GM18526 (cell line): Measurements from ENCODE around the gene KIZ.
A peak's percentile ranks its signal among the peaks of the same experiment; 100 is the strongest.

Experiments
- POLR2A ChIP-seq: IDR thresholded peaks from 3 replicates; pipeline ENCODE4 v1.6.1; 2011; ENCODE audit not compliant: insufficient read length; ENCODE audit errors: extremely low read depth

KIZ gene, protein sequence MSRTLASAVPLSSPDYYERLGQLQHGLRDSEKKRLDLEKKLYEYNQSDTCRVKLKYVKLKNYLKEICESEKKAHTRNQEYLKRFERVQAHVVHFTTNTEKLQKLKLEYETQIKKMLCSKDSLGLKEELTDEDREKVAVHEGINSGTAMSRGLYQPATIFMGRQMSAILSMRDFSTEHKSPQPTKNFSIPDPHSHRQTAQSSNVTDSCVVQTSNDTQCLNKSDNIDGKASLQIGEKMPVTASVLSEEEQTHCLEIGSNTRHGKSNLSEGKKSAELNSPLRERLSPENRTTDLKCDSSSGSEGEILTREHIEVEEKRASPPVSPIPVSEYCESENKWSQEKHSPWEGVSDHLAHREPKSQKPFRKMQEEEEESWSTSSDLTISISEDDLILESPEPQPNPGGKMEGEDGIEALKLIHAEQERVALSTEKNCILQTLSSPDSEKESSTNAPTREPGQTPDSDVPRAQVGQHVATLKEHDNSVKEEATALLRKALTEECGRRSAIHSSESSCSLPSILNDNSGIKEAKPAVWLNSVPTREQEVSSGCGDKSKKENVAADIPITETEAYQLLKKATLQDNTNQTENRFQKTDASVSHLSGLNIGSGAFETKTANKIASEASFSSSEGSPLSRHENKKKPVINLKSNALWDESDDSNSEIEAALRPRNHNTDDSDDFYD

DNA sequence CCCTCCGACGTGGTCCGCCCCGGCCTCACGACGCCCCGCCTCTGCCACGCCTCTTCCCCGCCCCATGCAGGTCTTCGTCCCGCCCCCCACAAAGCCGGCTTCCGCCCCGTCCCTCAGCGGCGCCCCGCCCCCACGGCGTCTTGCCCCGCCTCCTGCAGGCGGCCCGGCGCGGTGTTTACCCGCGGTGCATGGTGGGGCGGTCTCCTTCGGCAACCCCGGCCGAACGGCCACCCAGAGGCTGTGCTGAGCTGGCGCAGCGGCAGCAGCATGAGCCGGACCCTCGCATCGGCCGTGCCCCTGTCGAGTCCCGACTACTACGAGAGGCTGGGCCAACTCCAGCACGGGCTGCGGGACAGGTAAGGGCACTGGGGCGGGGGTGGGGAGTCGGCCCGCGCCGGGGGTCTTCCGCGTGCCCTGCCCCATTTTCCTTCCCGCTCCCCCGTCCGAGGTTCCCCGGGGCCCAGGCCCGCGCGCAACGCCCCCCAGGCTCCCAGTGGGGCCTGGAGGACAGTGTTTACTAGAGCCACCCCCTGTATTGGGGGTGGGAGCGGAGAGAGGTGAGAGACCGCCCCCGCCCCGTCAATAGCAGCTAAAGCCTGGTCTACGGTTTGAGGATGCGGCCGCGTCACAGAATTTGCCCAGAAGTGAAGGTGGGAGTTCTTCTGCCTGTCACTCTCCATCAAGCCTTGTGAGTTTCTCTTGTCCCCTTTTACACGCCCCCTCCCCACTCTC is at the start of gene KIZ:
Gene KIZ (plus strand): TSS at position 234 of the 732 bp plus-strand sequence. CDS start 34 bp downstream, at position 268.
- peak; percentile 89 for TF ChIP-seq POLR2A

DNA sequence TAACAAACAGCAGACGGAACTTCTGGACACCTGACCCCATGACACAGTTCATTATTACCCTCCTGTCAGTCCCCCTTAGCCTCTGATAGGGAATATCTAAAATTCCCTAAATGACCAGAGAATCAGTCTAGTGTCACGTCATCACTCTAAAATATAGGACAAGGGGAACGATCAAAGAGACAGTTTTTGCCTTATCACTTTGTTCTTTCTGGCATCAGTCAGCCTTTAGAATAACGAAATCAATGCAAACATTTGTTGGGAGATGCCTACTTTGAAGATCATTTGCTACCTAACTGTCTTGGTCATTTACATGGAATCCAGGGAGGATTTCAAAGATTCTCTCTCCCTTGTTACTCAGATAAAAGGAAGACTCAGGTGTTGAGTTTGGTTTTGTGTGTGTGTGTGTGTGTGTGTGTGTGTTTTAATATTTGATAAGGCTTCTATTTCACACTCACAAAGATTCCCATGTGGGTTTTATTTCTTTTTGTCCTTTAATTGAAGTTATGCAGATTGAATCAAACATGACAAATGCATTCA is 48.0 kb upstream of the KIZ start:
- no peak for TF ChIP-seq POLR2A

DNA sequence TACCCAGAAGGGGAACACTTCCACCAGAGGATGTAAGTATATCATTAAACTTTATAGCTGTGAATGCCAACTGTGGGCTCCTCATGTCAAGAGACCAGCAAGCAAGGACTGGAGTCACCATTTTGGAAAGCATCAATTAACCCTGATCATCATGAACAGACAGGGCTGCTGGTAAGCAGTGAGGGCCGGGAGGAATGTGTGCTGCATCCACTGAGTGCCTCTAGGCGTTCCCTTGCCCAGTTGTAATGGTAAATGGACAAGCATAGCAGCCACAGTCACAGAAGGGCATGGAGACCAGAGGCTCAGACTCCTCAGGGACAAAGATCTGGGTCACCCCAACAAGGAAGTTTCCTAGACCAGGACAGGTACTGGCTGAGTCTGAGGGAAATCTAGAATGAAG is 43.3 kb upstream of the KIZ start:
- no peak for TF ChIP-seq POLR2A

DNA sequence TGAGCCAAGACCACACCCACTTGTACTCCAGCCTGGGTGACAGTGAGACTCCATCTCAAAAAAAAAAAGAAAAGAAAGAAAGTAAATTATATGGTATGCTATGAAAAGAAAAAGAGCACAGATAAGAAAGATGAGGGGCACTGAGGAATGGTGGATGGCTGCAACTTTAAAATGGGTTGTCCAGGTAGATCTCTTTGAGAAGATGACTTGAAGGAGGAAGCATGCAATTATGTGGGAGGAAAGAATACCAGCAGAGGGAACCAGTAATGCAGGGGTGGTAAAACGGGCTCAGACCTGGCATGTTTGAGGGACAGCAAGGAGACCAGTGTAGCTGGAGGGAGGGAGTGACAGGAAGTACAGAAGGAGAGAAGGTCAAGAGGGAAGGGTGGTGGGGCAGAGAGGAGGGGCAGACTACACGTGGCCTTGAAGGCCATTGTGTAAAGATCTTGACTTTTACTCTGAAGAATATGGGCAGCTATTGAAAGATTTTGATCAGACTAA is 42.0 kb upstream of the KIZ start:
- TF ChIP-seq POLR2A: no peak

DNA sequence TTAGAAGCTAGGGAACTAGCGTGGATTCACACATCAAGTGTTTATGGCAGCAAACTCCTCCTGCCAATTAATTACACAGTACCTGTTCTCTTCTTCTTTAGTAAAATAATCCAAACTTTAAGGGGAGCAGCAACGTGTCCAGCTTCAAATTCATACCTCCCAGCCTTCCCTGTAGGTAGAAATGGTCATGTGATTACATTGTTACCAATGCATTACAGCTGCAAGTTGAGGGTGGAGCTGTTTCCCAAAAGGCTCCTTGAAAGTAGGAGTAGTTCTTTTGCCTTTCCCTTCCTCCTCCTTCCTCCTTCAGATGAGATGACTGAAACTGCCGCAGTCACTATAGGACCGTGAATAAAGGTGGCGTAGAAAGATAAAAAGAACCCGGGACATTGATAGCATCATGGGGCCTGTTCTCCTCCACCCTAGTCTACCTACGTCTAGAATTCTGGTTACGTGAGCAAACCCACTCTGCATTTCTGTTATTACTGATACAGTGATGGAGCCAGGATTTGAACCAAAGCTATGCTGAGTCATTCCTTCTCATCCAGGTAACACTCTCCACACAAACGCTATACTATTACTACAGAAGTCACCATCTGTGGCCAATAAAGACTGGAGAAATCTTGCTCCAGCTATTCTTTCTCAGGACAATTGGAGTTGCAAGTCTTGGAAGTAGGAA is 37.9 kb upstream of the KIZ start:
- TF ChIP-seq POLR2A: no peak

DNA sequence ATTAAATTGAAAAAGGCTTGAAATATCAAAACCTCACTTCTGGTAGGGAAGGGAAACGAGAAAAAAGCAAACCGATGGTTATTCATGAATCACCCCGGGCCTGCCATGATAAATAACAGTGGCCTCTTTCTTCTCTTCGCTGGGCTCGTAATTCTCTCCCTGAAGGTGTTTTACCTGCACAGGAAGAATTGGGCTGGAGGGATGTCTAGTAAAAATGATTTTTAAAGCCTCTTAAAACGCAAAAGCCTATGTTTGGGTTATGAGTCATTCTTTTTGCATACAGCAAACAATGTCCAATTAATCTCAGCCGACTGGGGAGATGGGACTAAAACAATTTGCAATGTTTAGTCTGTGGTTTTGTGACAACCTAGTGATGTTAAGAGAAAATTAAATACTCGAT is 36.5 kb upstream of the KIZ start:
- TF ChIP-seq POLR2A: no peak

DNA sequence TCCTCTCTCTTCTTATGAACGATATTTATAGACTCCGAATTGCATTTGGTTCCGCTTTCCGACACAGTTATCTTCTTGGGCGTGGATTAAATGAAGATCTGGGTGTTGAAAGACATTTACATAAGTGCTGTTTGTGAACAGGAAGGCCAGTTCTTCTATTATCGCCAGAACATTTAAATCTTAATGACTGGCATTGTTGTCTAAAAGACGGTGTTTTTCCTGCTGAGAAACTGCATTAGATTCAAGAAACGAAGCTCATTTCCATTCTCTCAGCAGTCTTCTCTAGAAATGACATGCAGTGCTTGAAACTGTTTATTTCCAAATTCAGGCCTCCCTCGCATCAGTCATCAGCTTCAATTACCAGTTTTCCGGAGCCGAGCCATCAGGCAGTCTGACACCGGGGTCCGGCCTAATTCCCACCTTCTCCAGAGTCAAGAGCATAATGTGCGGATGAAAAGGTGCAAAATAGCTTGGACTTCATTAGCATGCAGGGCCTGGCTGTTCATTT is 35.7 kb upstream of the KIZ start:
- TF ChIP-seq POLR2A: no peak

DNA sequence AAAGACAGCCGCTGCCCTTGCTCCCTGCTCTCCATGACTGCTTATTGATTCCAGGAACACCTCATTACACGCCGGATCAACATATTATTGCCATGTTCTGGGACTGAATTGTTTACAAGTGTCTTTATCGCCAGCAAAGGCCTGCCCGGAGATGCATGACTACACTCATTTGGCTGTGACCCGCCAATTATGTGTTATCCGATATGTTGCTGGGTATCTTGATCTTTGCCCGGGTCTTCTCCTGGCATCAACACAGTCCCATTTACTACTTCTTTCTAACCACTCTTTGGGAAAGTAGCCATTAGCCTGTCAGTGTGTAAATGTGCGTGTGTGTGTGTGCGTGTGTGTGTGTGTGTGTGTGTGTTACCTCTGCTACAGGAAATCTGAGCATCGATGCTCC is 35.2 kb upstream of the KIZ start:
- no peak for TF ChIP-seq POLR2A

DNA sequence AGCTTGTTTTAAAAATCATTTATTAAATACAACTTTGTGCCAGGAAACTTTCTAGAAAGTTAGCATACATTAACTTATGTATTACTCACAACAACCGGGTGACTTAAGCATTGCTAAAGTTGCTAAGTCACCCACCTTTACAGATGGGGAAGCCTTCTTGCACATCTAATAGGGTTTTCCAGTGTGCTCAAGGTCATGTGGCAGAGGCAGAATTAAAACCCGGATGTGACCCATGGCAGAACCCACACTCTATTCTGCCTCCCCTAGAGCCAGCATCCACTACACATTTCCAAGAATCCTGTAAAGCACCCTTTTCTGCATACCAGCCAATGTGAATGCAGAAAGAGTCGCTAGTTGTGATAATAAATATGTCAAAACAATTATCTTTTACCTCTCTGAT is 33.1 kb upstream of the KIZ start:
- TF ChIP-seq POLR2A: no peak

DNA sequence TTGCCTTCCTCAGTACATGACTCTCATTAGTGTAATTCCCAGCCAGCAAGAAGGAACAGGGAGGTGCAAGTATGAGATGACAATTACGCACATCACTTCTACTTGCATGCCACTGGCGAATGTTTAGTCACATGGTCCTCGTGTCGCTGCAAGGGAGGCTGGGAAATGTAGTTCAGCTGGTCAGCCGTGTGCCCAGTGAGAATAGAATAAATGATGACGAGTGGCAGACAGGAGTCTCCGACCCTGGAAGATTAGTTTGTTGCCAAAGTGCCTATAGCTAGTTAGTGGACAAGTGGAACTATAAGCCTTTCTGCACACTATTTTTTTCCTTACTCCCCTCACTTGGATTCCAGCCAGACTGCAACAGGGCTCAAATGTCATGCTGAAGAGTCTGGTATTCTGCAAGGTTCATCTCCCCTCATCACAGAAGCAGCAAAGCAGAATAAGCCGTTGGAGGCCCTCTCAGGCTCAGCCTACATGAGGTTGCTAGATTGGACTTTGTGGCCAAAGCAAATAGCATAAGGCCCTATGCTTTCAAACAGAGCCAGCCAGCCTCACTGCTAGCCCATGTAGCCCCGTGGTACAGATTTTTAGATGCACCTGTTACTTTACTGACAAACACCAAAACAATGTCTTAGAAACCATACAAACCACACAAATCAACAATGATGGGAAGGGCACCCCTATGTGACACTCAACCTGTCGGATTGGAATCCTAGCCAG is 29.4 kb upstream of the KIZ start:
- no peak for TF ChIP-seq POLR2A

DNA sequence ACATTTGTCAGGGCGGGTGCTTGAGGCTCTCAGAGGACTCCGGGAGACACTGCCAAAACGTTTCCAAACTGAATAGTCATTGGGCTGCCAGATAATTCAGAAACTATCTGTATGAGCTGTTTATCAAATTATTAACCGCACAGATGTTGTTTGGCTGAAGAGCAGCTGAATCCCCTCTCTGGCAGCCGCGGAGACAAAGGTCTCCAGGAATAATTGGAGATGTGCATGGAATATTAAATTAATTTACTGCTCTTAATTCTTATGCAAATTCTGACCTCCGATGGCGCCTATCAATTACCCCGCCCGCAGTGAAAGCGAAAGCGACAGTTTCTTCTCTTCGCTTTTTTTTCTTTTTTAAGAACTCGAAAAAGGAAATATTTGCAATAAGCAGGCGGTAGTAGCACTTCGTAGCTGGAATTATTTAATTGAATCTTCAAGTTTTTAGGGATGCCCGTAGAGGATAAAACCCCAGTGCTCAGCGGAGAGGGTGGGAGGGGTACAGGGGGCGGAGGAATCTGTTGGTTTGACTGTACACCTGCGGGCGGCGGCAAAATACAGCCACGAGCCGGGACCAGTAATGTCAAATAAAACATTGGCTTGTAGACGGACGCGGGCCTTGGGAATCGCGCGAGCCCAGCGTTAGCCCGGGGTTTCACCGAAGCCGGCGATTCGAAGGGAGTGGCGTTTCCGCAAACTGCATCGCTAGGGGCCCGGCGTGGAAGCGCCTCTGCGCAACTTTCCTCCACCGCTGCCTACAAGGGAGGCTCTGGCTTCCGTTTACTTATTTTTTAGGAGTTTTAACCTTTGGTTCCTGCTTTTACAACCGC is 25.9 kb upstream of the KIZ start:
- TF ChIP-seq POLR2A: peak; percentile 48

DNA sequence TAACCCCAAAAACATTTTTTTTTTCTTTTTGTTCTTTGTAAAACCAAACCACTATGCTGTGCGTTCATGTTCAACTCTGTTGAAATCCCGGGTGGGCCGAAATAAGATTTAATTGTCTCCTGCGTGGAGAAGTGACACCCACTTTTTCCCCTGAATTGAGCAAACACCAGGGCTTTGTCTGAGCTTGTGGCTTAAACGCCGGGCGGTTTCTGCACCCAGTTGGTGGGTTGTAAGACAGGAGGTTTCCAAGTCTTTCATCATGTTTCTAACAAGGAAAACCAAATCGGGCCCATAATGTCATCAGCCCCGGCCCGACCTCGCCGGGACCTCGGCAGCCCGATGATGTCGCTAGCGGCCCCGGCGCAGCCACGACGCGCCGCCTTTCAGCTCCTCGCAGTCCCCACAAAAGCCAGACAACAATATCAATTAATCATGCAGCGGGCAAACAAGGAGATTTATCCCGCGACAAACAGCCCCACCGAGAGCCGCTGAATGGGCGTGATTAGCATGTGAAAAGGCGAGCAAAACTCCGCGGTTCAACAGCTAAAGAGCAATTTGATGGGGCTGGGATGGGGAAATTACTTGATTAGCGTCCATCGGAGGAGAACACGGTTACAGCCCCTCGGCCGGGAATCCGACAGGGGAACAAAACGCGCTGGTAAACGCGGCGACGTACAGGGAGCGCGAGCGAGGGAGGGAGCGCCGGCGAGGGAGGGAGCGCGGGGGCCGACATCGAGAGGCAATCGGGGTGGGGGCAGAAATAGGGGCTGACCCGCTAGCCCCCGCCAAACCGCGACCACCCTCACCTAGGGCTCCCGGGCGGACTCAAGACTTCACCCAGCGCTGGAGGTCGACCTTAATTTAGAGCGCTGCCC is 25.1 kb upstream of the KIZ start:
- TF ChIP-seq POLR2A: no peak
